ENCODE data around the gene CYRIA. TPM values are rescaled to one million over a fixed set of nuclear protein-coding genes. Genes with fewer than 3 reads are reported as not detected.

CYRIA gene
- total RNA-seq, 2 experiments from 2014 or later = 0.05 to 0.10 TPM

- ChIA-PET POLR2A (no interaction called here), CTCF (no interaction called here)
- no peak overlapping the region for H3K27ac Mint-ChIP-seq
- no peaks in the 10 kb centered on the region for H3K9me3 Mint-ChIP-seq
- H3K27me3 Mint-ChIP-seq = peaks cover 3% of the 10 kb centered on the region
- no peak for DNase-seq
- H3K4me3 Mint-ChIP-seq = no peak overlapping the region
- no peaks in the 10 kb centered on the region for H3K36me3 Mint-ChIP-seq (ENCODE audit: low read depth)
- peaks cover 33% of the 10 kb centered on the region for H3K4me1 Mint-ChIP-seq
Observed at GRCh38 chr2:16625759-16626158, 39.9 kb downstream of the CYRIA start.

GRCh38 chr2:16625201-16625729 is 40.4 kb downstream of the CYRIA start:
- Mint-ChIP-seq H3K9me3 (no peaks in the 10 kb centered on the region), H3K4me1 (peaks cover 33% of the 10 kb centered on the region), H3K36me3 (ENCODE audit: low read depth) (no peaks in the 10 kb centered on the region), H3K27ac (no peak overlapping the region), H3K27me3 (peaks cover 4% of the 10 kb centered on the region), H3K4me3 (no peak overlapping the region)
- no peak for DNase-seq
- POLR2A ChIA-PET = no interaction called here
- CTCF ChIA-PET = no interaction called here

- H3K4me1 Mint-ChIP-seq = peaks cover 33% of the 10 kb centered on the region
Observed at GRCh38 chr2:16624436-16624780, 41.2 kb downstream of the CYRIA start.

GRCh38 chr2:16623564-16624435 is 41.8 kb downstream of the CYRIA start:
- Mint-ChIP-seq H3K4me1 (peaks cover 33% of the 10 kb centered on the region), H3K27ac (no peak overlapping the region), H3K27me3 (peaks cover 4% of the 10 kb centered on the region), H3K36me3 (ENCODE audit: low read depth) (no peaks in the 10 kb centered on the region), H3K4me3 (no peak overlapping the region), H3K9me3 (no peaks in the 10 kb centered on the region)
- no peak for DNase-seq
- POLR2A ChIA-PET = no interaction called here
- CTCF ChIA-PET = interaction anchor here (1.8 to 3.3 kb wide), 2 partner anchors 10 to 15 kb away, joined by 5 to 17 read pairs; no protein-coding TSS in a partner anchor

More at GRCh38 chr2:16624436-16624780, 41.2 kb downstream of the CYRIA start:
- Mint-ChIP-seq H3K27ac (no peak overlapping the region), H3K9me3 (no peaks in the 10 kb centered on the region), H3K4me3 (no peak overlapping the region), H3K36me3 (ENCODE audit: low read depth) (no peaks in the 10 kb centered on the region), H3K27me3 (peaks cover 4% of the 10 kb centered on the region)
- POLR2A ChIA-PET = no interaction called here
- CTCF ChIA-PET = no interaction called here
- DNase-seq = no peak

GRCh38 chr2:16623031-16623430 is 42.6 kb downstream of the CYRIA start:
- no peaks in the 10 kb centered on the region for H3K9me3 Mint-ChIP-seq
- POLR2A ChIA-PET = no interaction called here
- H3K4me1 Mint-ChIP-seq = peaks cover 33% of the 10 kb centered on the region
- CTCF ChIA-PET = interaction anchor here (1.0 to 3.3 kb wide), 4 partner anchors 9 to 134 kb away, joined by 3 to 17 read pairs (median 6); no protein-coding TSS in a partner anchor
- DNase-seq = no peak
- H3K36me3 Mint-ChIP-seq (ENCODE audit: low read depth) = no peaks in the 10 kb centered on the region
- peaks cover 4% of the 10 kb centered on the region for H3K27me3 Mint-ChIP-seq
- H3K4me3 Mint-ChIP-seq = no peak overlapping the region
- no peak overlapping the region for H3K27ac Mint-ChIP-seq

- no peaks in the 10 kb centered on the region for H3K36me3 Mint-ChIP-seq (ENCODE audit: low read depth)
- CTCF ChIA-PET = interaction anchor here (1.0 to 3.3 kb wide), 4 partner anchors 9 to 135 kb away, joined by 3 to 17 read pairs (median 6); no protein-coding TSS in a partner anchor
- no peaks in the 10 kb centered on the region for H3K9me3 Mint-ChIP-seq
- no peak overlapping the region for H3K27ac Mint-ChIP-seq
- H3K27me3 Mint-ChIP-seq = peaks cover 4% of the 10 kb centered on the region
- POLR2A ChIA-PET = no interaction called here
- H3K4me3 Mint-ChIP-seq = no peak overlapping the region
- no peak for DNase-seq
- peaks cover 33% of the 10 kb centered on the region for H3K4me1 Mint-ChIP-seq
Observed at GRCh38 chr2:16622399-16622968, 43.1 kb downstream of the CYRIA start.

GRCh38 chr2:16621316-16621715 is 44.3 kb downstream of the CYRIA start:
- H3K27ac Mint-ChIP-seq = no peak overlapping the region

GRCh38 chr2:16620590-16620989 is 45.0 kb downstream of the CYRIA start:
- peaks cover 6% of the 10 kb centered on the region for H3K27me3 Mint-ChIP-seq
- no peaks in the 10 kb centered on the region for H3K9me3 Mint-ChIP-seq
- ChIA-PET CTCF (interaction anchor here (3.3 kb wide), 1 partner anchor 12 kb away, joined by 17 read pairs; no protein-coding TSS in a partner anchor), POLR2A (no interaction called here)
- no peak overlapping the region for H3K4me3 Mint-ChIP-seq
- DNase-seq = no peak
- H3K27ac Mint-ChIP-seq = no peak overlapping the region
- no peaks in the 10 kb centered on the region for H3K36me3 Mint-ChIP-seq (ENCODE audit: low read depth)
- H3K4me1 Mint-ChIP-seq = peaks cover 33% of the 10 kb centered on the region

More at GRCh38 chr2:16621316-16621715, 44.3 kb downstream of the CYRIA start:
- ChIA-PET CTCF (interaction anchor here (0.9 to 3.3 kb wide), 4 partner anchors 8 to 136 kb away, joined by 3 to 17 read pairs (median 4); no protein-coding TSS in a partner anchor), POLR2A (no interaction called here)
- DNase-seq = no peak
- Mint-ChIP-seq H3K4me3 (no peak overlapping the region), H3K27me3 (peaks cover 4% of the 10 kb centered on the region), H3K4me1 (peaks cover 33% of the 10 kb centered on the region), H3K36me3 (ENCODE audit: low read depth) (no peaks in the 10 kb centered on the region), H3K9me3 (no peaks in the 10 kb centered on the region)

GRCh38 chr2:16619576-16620245 is 45.9 kb downstream of the CYRIA start:
- Mint-ChIP-seq H3K4me3 (no peak overlapping the region), H3K9me3 (no peaks in the 10 kb centered on the region), H3K4me1 (peaks cover 25% of the 10 kb centered on the region), H3K27ac (no peak overlapping the region), H3K36me3 (ENCODE audit: low read depth) (no peaks in the 10 kb centered on the region), H3K27me3 (peaks cover 6% of the 10 kb centered on the region)
- no peak for DNase-seq
- POLR2A ChIA-PET = no interaction called here
- CTCF ChIA-PET = interaction anchor here (1.2 to 1.4 kb wide), 2 partner anchors 40 to 137 kb away, joined by 3 to 4 read pairs; no protein-coding TSS in a partner anchor

GRCh38 chr2:16617282-16618266 is 48.1 kb downstream of the CYRIA start:
- Mint-ChIP-seq H3K27me3 (peaks cover 12% of the 10 kb centered on the region), H3K9me3 (no peaks in the 10 kb centered on the region), H3K4me3 (no peak overlapping the region), H3K27ac (no peak overlapping the region), H3K36me3 (ENCODE audit: low read depth) (no peaks in the 10 kb centered on the region), H3K4me1 (peaks cover 7% of the 10 kb centered on the region)
- CTCF ChIA-PET = no interaction called here
- DNase-seq = no peak
- POLR2A ChIA-PET = no interaction called here
